Parathyroid adenoma (tissue), 2 donors: ENCODE measurements around the gene LTK.

ENCODE experiments used
- H2AFZ ChIP-seq: fragments of 300-600 bp; sonication (generic); one replicate; pipeline ENCODE4 v1.7.0; 2017; ENCODE audit warnings: antibody characterized with exemption, mild to moderate bottlenecking
- H3K27ac ChIP-seq: fragments of 300-600 bp; sonication (generic); one replicate; pipeline ENCODE4 v1.7.0; 2017
- H3K27me3 ChIP-seq: fragments of 300-600 bp; sonication (generic); one replicate; pipeline ENCODE4 v1.7.0; 2017; ENCODE audit warnings: low read length; ENCODE audit not compliant: control insufficient read depth, insufficient read depth
- H3K36me3 ChIP-seq: fragments of 300-600 bp; sonication (generic); one replicate; pipeline ENCODE4 v1.7.0; 2017; ENCODE audit warnings: low read length; ENCODE audit not compliant: control insufficient read depth, insufficient read depth
- H3K4me1 ChIP-seq: fragments of 300-600 bp; sonication (generic); one replicate; pipeline ENCODE4 v1.7.0; 2017; ENCODE audit warnings: control low read depth
- H3K4me2 ChIP-seq: fragments of 300-600 bp; sonication (generic); one replicate; pipeline ENCODE4 v1.7.0; 2017; ENCODE audit warnings: low read length
- H3K4me3 ChIP-seq: fragments of 300-600 bp; sonication (generic); one replicate; pipeline ENCODE4 v1.7.0; 2017; ENCODE audit warnings: low read depth, low read length
- H3K79me2 ChIP-seq: fragments of 300-600 bp; sonication (generic); one replicate; pipeline ENCODE4 v1.7.0; 2017; ENCODE audit warnings: control low read depth
- H3K9ac ChIP-seq: fragments of 300-600 bp; sonication (generic); one replicate; pipeline ENCODE4 v1.7.0; 2017; ENCODE audit warnings: mild to moderate bottlenecking
- H3K9me3 ChIP-seq: fragments of 300-600 bp; sonication (generic); one replicate; pipeline ENCODE4 v1.7.0; 2017; ENCODE audit warnings: low read length; ENCODE audit not compliant: control insufficient read depth
- TF ChIP-seq, protein P1 (sequence below): fragments of 300-600 bp; sonication (generic); IDR thresholded peaks from one replicate; pipeline ENCODE4 v1.7.0; 2017; ENCODE audit warnings: antibody characterized with exemption, mild to moderate bottlenecking
- donor health status: primary hyperparathyroidism.

Gene LTK

DNA sequence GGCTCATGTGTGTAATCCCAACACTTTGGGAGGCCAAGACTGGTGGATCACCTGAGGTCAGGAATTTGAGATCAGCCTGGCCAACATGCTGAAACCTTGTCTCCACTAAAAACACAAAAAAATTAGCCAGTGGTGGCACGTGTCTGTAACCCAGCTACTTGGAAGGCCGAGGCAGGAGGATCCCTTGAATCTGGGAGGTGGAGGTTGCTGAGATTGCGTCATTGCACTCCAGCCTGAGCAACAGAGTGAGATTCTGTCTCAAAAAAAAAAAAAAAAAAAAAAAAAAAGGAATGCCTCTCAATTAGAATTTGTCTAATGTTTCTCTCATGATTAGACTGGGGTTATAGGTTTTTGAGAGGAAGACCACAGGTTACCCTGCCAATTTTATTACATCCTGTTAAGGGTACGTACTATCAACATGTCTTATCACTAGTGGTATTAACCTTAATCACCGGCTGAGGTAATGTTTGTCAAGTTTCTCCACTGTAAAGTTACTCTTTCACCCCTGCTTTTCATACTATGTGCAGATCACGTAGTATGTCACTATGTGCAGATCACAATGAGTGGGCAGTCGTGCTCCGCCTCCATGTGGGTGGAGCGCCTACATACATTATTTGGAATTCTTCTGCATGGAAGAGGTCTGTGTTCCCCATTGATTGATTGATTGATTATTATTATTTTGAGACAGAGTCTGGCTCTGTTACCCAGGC is 36.6 kb upstream of the LTK start:
- Histone ChIP-seq H3K4me1 (no peaks in the 10 kb centered on the region), H3K27me3 (no peaks in the 10 kb centered on the region), H3K9me3 (no peaks in the 10 kb centered on the region), H3K27ac (no peak overlapping the region), H3K4me2 (no peak overlapping the region), H3K36me3 (no peaks in the 10 kb centered on the region), H2AFZ (no peak overlapping the region), H3K79me2 (no peaks in the 10 kb centered on the region), H3K4me3 (no peak overlapping the region), H3K9ac (no peak overlapping the region)
- TF ChIP-seq, protein P1, sequence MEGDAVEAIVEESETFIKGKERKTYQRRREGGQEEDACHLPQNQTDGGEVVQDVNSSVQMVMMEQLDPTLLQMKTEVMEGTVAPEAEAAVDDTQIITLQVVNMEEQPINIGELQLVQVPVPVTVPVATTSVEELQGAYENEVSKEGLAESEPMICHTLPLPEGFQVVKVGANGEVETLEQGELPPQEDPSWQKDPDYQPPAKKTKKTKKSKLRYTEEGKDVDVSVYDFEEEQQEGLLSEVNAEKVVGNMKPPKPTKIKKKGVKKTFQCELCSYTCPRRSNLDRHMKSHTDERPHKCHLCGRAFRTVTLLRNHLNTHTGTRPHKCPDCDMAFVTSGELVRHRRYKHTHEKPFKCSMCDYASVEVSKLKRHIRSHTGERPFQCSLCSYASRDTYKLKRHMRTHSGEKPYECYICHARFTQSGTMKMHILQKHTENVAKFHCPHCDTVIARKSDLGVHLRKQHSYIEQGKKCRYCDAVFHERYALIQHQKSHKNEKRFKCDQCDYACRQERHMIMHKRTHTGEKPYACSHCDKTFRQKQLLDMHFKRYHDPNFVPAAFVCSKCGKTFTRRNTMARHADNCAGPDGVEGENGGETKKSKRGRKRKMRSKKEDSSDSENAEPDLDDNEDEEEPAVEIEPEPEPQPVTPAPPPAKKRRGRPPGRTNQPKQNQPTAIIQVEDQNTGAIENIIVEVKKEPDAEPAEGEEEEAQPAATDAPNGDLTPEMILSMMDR: no peak

DNA sequence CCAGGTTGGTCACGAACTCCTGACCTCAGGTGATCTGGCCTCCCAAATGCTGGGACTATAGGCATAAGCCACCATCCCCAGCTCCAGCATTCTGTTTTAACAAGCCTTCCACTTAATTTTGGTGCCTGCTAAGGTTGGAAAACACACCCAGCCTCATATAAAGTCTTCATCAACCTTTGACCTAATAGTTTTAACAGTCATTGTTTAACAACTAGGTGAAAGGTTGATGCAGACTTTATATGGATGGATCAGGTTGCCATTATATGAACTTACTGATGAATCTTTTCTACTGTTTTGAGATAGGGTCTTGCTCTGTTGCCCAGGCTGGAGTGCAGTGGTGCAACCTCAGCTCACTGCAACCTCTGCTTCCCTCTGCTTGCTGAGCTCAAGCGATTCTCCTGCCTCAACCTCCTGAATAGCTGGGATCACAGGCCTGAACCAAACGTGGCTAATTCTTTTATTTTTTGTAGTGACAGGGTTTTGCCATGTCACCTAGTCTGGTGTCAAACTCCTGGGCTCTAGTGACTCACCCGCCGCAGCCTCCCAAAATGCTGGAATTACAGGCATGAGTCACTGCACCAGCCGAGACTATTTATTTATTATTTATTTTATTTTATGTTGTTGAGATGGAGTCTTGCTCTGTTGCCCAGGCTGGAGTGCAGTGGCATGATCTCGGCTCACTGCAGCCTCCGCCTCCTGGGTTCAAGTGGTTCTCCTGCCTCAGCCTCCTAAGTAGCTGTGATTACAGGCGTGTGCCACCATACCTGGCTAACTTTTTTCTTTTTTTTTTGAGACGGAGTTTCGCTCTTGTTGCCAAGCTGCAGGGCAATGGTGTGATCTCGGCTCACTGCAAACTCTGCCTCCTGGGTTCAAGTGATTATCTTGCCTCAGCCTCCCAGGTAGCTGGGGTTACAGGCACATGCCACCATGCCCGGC is 33.5 kb upstream of the LTK start:
- Histone ChIP-seq H3K9me3 (no peaks in the 10 kb centered on the region), H3K4me1 (no peaks in the 10 kb centered on the region), H3K27me3 (no peaks in the 10 kb centered on the region), H2AFZ (no peak overlapping the region), H3K27ac (no peak overlapping the region), H3K9ac (no peak overlapping the region), H3K4me2 (no peak overlapping the region), H3K4me3 (no peak overlapping the region), H3K79me2 (no peaks in the 10 kb centered on the region), H3K36me3 (no peaks in the 10 kb centered on the region)
- TF ChIP-seq, protein P1: no peak

DNA sequence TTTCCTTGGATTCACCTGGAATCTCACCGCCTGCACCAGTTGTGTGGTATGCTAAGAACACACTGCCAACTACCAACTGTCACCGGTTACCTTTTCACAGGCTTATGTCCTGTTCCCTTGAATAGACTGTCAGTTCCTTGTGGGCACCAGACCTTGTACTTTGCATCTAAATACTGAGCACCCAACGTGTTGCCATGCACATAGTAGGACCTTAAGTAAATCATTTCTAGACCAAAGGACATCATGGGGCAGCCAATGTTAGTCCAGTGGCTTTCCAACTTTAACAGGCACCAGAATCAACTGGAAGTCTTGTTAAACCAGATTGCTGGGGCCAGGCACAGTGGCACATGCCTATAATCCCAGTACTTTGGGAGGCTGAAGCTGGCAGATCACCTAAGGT is 31.6 kb upstream of the LTK start:
- Histone ChIP-seq H3K27me3 (no peaks in the 10 kb centered on the region), H3K9me3 (no peaks in the 10 kb centered on the region), H2AFZ (no peak overlapping the region), H3K4me3 (no peak overlapping the region), H3K4me1 (no peaks in the 10 kb centered on the region), H3K36me3 (no peaks in the 10 kb centered on the region), H3K4me2 (no peak overlapping the region), H3K79me2 (no peaks in the 10 kb centered on the region), H3K27ac (no peak overlapping the region), H3K9ac (no peak overlapping the region)
- TF ChIP-seq, protein P1: no peak

DNA sequence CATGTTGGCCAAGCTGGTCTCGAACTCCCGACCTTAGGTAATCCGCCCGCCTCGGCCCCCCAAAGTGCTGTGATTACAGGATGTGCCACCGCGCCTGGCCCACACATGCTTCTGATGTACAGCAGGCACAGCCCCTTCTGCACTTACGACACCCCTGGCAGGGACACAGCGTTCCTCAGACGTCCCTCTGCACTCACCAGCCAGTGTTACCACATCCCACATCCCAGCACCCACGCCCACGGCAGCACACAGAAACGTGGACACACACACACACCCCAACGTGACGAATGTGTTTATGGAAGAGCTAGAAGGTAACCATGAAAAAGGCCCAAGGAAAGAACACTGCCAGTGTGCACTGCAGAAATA is 31.0 kb upstream of the LTK start:
- Histone ChIP-seq H2AFZ (peak overlapping the region; percentile 95), H3K27me3 (no peaks in the 10 kb centered on the region), H3K9me3 (no peaks in the 10 kb centered on the region), H3K36me3 (no peaks in the 10 kb centered on the region), H3K79me2 (no peaks in the 10 kb centered on the region), H3K4me2 (peak overlapping the region; percentile 92), H3K27ac (no peak overlapping the region), H3K4me3 (no peak overlapping the region), H3K4me1 (no peaks in the 10 kb centered on the region), H3K9ac (no peak overlapping the region)
- TF ChIP-seq, protein P1: no peak
